ENCODE measurements around the gene HM13. TPM values are rescaled to one million over a fixed set of nuclear protein-coding genes. Genes with fewer than 3 reads are reported as not detected.

The HM13 gene
- total and polyA plus RNA-seq, 2 of the 4 experiments (the other 2 are of a cell fraction): 53.2 to 203 TPM

DNA sequence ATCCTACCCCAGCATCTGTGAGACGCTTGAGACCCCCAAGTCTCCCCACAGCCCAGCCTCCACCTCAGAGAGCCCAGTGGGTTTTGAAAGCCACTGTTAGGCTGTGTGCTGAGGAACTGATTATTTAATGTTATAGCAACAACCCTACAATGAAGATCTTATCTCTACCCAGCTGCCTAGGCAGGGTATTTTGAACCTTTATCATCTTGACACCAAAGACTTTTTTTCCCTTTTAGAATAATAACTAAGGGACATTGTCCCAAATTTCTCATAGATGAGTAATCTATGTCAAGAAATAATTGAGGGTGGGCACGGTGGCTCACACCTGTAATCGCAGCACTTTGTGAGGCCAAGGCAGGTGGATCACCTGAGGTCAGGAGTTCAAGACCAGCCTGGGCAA lies 26.2 kb downstream of the HM13 start:
- H3K9ac ChIP-seq (ENCODE audit: low read depth, low read length): no peak overlapping the region
- ChIA-PET CTCF (no interaction called here), POLR2A (ENCODE audit: unreplicated experiment) (interaction anchor here (0.5 kb wide), 1 partner anchor 58 kb away, joined by 4 read pairs; no protein-coding TSS in a partner anchor)
- no peak for DNase-seq
- no peak for TF ChIP-seq RAD21 (IDR thresholded peaks at IDR 0.05; ENCODE audit: low read length)
- TF ChIP-seq POLR2A (IDR thresholded peaks at IDR 0.05; ENCODE audit: low read depth, low read length): no peak
- no peak for TF ChIP-seq MAFK (IDR thresholded peaks at IDR 0.05; ENCODE audit: low read depth, low read length)
- no peak overlapping the region for H2BK5ac ChIP-seq (ENCODE audit: low read depth, low read length, poor library complexity, severe bottlenecking)
- no peak overlapping the region for H4K8ac ChIP-seq (ENCODE audit: low read depth in 2 of 2, low read length in 2 of 2)
- in situ Hi-C loops (cut with MboI; ENCODE audit: low sequenced_read_pairs): no loop called here
- no peak overlapping the region for H2AK5ac ChIP-seq (ENCODE audit: low read depth, low read length)
- H3K9me3 ChIP-seq (ENCODE audit: control insufficient read depth, insufficient read depth, low read length): no peaks in the 10 kb centered on the region
- H3K4me1 ChIP-seq (ENCODE audit: control insufficient read depth, insufficient read depth, low read length): peaks cover 17% of the 10 kb centered on the region
- H2AK9ac ChIP-seq (replicated peaks; ENCODE audit: low read depth, low read length, poor library complexity): no peak overlapping the region
- BruUV-seq (replicated peaks): no TSS peak
- H3K79me1 ChIP-seq (ENCODE audit: low read depth in 1 of 2, low read length in 2 of 2): peaks cover 30 to 64% of the 10 kb centered on the region in 2 experiments
- H3K23ac ChIP-seq (ENCODE audit: low read depth, low read length): no peak overlapping the region
- peaks cover 23% of the 10 kb centered on the region for H4K20me1 ChIP-seq (ENCODE audit: insufficient read depth, low read length)
- no peak overlapping the region for H3K4ac ChIP-seq (ENCODE audit: low read depth, low read length)
- H3K4me2 ChIP-seq (ENCODE audit: low read depth, low read length): no peak overlapping the region
- no peaks in the 10 kb centered on the region for H3K27me3 ChIP-seq (ENCODE audit: control insufficient read depth, insufficient read depth, low read length)
- H3K36me3 ChIP-seq (ENCODE audit: control insufficient read depth, insufficient read depth, low read length): peaks cover 53% of the 10 kb centered on the region
- dilution Hi-C loops (cut with HindIII; ENCODE audit: low sequenced_read_pairs, unreplicated experiment): no loop called here
- ATAC-seq (ENCODE audit: low read depth): no peak
- no peak overlapping the region for H2AFZ ChIP-seq (replicated peaks; ENCODE audit: low read length, poor library complexity)
- H2BK20ac ChIP-seq (ENCODE audit: low read depth, low read length): no peak overlapping the region
- no peak overlapping the region for H2BK120ac ChIP-seq (ENCODE audit: low read depth, low read length)
- no peak overlapping the region for H3K18ac ChIP-seq (ENCODE audit: low read depth, low read length)
- no peak overlapping the region for H2BK15ac ChIP-seq (ENCODE audit: low read depth, low read length)
- intact Hi-C loops (cut with micrococcal nuclease): no loop called here
- H4K91ac ChIP-seq (ENCODE audit: insufficient read depth, low read depth, low read length): no peak overlapping the region
- H3K56ac ChIP-seq (ENCODE audit: extremely low read depth, insufficient read depth, low read length): no peak overlapping the region
- no peak overlapping the region for H3K14ac ChIP-seq (replicated peaks; ENCODE audit: low read depth, low read length)
- H3K9me1 ChIP-seq (ENCODE audit: insufficient read depth, low read length): peaks cover 32% of the 10 kb centered on the region
- no peak overlapping the region for H3K4me3 ChIP-seq (ENCODE audit: insufficient read depth, low read depth, low read length)
- 93% methylated on average over 2 of the region's 3 CpGs; no CpG with 5 or more reads in 1 of the 2 experiments for WGBS, 2 experiments (ENCODE audit: extremely low coverage in 2 of 2, insufficient read length in 1 of 2)
- H4K5ac ChIP-seq (ENCODE audit: low read depth, low read length): no peak overlapping the region
- no peak overlapping the region for H3K27ac ChIP-seq (ENCODE audit: insufficient read depth, low read length)

Measured in IMR-90 (cell line).